Transverse colon (tissue), 4 donors: ENCODE measurements around the gene TAX1BP3. TPM values are rescaled to one million over a fixed set of nuclear protein-coding genes. Genes with fewer than 3 reads are reported as not detected.

Source experiments
- DNase-seq: peaks from one replicate; pipeline ENCODE4 v3.0.0-alpha.2; 2019
- H3K27ac ChIP-seq, 4 donors: fragments of 200-600 bp; sonication (generic); 2 replicates each; pipeline ENCODE4 v1.5.1; 2016 to 2018; ENCODE audit warnings: inconsistent platforms in 4 of 4
- H3K27me3 ChIP-seq: fragments of 200-600 bp; sonication (generic); 2 replicates; pipeline ENCODE4 v1.5.1; 2017; ENCODE audit warnings: inconsistent platforms
- H3K36me3 ChIP-seq, 4 donors: fragments of 200-600 bp; sonication (generic); 2 replicates each; pipeline ENCODE4 v1.5.1; 2017 to 2019; ENCODE audit warnings: inconsistent platforms in 4 of 4
- H3K4me1 ChIP-seq, 4 donors: fragments of 200-600 bp; sonication (generic); 2 replicates each; pipeline ENCODE4 v1.5.1; 2017 to 2020; ENCODE audit warnings: inconsistent platforms in 4 of 4
- H3K4me3 ChIP-seq, 4 donors: fragments of 200-600 bp; sonication (generic); 1 replicate in 1 of 4; 2 replicates in 3 of 4; pipeline versions ENCODE4 v1.5.1 to v1.6.1; 2017 to 2019; ENCODE audit warnings: inconsistent platforms in 4 of 4
- H3K9me3 ChIP-seq, 2 donors: fragments of 200-600 bp; sonication (generic); 2 replicates each; pipeline ENCODE4 v1.5.1; 2017 to 2019; ENCODE audit warnings: inconsistent platforms in 2 of 2
- EP300 ChIP-seq: sonication (generic); formaldehyde crosslinking; IDR thresholded peaks from one replicate; pipeline ENCODE4 v1.6.1; 2017; ENCODE audit warnings: antibody characterized with exemption, low read depth
- POLR2A ChIP-seq: fragments of 450-650 bp; IDR thresholded peaks from one replicate; pipeline ENCODE4 v1.6.1; 2016; ENCODE audit warnings: antibody characterized with exemption, mild to moderate bottlenecking, moderate library complexity
- POLR2AphosphoS5 ChIP-seq, 3 donors: sonication (generic); formaldehyde crosslinking; IDR thresholded peaks; one replicate each; pipeline ENCODE4 v1.6.1; 2016; ENCODE audit warnings: antibody characterized with exemption in 3 of 3
- WGBS, 2 donors: methylation state at CpG; one replicate each; pipeline ENCODE4 v1.1.5; 2018; ENCODE audit warnings: low coverage in 1 of 2; 5-methylcytosine and 5-hydroxymethylcytosine counted together
- in situ Hi-C, 4 donors: fragments of 200-750 bp; cut with MboI; loops; one replicate each; pipeline versions ENCODE4 v1.15.0 to v1.15.1; 2017; ENCODE audit warnings: low sequenced_read_pairs in 3 of 4, low pct_ligation_motif_present in 1 of 4, low pct_unique_long_range_greater_than_20kb in 1 of 4
- intact Hi-C: fragments of 100-400 bp; cut with DNase I; formaldehyde crosslinking; loops from one replicate; pipeline ENCODE4 v1.15.1; 2023; ENCODE audit warnings: low total_unique reads
- total RNA-seq, 4 donors: library from RNA; depleted of rRNA; stranded (reverse); fragments of >200 nt; gene quantifications; one replicate each; pipeline ENCODE4 v1.1.0, GENCODE V29; 2016
- TF ChIP-seq, protein P1 (sequence below), 5 experiments: fragments of 200-600 bp in 3 of 5; fragments of 450-650 bp in 2 of 5; sonication (generic) in 3 of 5; IDR thresholded peaks; 1 replicate in 2 of 5; 2 replicates in 3 of 5; pipeline ENCODE4 v1.5.1; 2016 to 2017; ENCODE audit warnings: antibody characterized with exemption in 5 of 5, inconsistent platforms in 3 of 5, mild to moderate bottlenecking in 2 of 5, moderate library complexity in 1 of 5

Gene TAX1BP3
- total RNA-seq, 4 donors from 2014 or later = 129 to 451 (median 202) TPM

DNA sequence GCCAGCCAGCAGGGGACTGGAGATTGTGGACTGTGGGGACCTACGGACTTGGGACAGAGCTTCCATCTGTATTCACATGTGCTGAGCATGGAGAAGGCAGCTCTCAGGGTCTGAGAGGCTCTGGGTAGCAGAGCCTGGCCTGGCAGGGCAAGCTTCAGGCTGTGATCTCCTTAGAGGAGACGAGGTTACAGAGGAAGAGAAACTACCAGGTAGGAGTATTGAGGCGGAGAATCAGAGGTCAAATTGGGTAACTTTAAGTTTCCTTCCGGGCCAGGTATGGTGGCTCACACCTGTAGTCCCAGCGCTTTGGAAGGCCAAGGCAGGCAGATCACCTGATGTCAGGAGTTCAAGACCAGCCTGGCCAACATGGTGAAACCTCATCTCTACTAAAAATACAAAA, 23.1 kb downstream of the TAX1BP3 start:
- intact Hi-C loops (no loop called here), in situ Hi-C loops (loop anchor here in 3 of 4 donors (25.0 kb wide), 1 partner anchor 608 kb away; no protein-coding TSS in a partner anchor)
- Histone ChIP-seq H3K27me3 (no peaks in the 10 kb centered on the region), H3K4me3 (no peak overlapping the region), H3K4me1 (no peaks in the 10 kb centered on the region), H3K9me3 (no peaks in the 10 kb centered on the region), H3K27ac (no peak overlapping the region), H3K36me3 (no peaks in the 10 kb centered on the region)
- WGBS, 2 donors = 73% methylated on average over 5 of the region's 5 CpGs; no CpG with 5 or more reads in 1 of the 2 donors
- DNase-seq = no peak
- no peak for TF ChIP-seq POLR2AphosphoS5 (IDR thresholded peaks at IDR 0.05)
- TF ChIP-seq EP300 = no peak
- TF ChIP-seq, protein P1, sequence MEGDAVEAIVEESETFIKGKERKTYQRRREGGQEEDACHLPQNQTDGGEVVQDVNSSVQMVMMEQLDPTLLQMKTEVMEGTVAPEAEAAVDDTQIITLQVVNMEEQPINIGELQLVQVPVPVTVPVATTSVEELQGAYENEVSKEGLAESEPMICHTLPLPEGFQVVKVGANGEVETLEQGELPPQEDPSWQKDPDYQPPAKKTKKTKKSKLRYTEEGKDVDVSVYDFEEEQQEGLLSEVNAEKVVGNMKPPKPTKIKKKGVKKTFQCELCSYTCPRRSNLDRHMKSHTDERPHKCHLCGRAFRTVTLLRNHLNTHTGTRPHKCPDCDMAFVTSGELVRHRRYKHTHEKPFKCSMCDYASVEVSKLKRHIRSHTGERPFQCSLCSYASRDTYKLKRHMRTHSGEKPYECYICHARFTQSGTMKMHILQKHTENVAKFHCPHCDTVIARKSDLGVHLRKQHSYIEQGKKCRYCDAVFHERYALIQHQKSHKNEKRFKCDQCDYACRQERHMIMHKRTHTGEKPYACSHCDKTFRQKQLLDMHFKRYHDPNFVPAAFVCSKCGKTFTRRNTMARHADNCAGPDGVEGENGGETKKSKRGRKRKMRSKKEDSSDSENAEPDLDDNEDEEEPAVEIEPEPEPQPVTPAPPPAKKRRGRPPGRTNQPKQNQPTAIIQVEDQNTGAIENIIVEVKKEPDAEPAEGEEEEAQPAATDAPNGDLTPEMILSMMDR (IDR thresholded peaks at IDR 0.05) = no peak
- TF ChIP-seq POLR2A = no peak

DNA sequence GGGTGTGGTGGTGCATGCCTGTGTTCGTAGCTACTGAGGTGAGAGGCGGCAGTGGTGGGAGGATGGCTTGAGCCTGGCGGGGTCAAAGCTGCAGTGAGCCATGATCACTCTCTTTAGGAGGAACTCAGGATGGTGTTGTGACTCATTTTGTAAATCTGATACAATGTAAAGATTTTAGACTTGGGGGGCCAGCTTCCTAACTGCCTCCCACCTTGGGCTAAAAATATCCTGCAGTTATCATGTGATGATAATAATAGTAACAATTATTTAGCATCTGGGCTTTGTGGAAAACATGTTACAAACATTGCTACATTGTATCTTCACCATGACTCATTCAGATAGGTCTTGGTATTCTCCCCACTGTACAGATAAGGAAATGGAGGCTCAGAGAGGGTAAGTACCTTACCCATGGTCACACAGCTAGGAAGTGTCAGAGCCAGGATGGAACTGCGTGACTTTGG, 24.5 kb downstream of the TAX1BP3 start:
- H3K27ac ChIP-seq = no peak overlapping the region
- intact Hi-C loops = no loop called here
- in situ Hi-C loops = loop anchor here in 3 of 4 donors (25.0 kb wide), 1 partner anchor 607 kb away; no protein-coding TSS in a partner anchor

DNA sequence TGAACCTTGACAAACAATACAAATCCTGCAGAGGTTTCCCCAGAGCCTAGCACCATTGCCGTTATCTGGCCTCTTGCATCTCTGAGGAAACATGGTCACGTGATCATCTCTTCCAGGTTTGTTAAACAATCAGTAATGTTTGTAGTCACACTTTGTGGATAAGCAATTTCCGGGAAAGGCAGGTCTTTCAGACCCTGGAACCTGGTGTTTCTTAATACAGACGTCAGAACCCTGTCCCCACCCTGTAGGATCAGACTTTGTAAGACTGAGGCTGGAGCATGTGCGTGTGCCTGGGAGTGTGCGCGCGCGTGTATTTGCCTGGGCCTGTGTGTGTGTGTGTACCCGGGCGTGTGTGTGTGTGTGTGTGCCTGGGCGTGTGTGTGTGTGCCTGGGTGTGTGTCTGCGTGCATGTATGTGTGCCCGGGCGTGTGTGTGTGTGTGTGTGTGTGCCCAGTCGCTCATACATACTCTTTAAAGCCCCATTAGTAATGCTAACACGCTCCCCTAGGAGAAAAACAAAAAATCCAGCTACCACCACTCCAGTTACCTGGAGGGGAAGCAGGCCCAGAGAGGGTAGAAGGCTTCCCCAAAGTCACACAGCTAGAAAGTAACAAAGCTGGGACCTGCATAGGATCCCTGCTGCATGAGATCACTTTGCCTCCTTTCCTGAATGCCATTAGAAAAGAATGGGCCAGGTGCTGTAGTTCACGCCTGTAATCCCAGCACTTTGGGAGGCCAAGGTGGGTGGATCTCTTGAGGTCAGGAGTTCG, 26.5 kb downstream of the TAX1BP3 start:
- Histone ChIP-seq H3K9me3 (no peaks in the 10 kb centered on the region), H3K27me3 (no peaks in the 10 kb centered on the region), H3K36me3 (no peaks in the 10 kb centered on the region), H3K4me1 (peaks cover 7 to 10% (median 9%) of the 10 kb centered on the region in 4 donors), H3K4me3 (no peak overlapping the region), H3K27ac (no peak overlapping the region)
- DNase-seq = no peak
- intact Hi-C loops (no loop called here), in situ Hi-C loops (loop anchor here in 3 of 4 donors (25.0 kb wide), 1 partner anchor 605 kb away; no protein-coding TSS in a partner anchor)
- TF ChIP-seq EP300 (no peak), POLR2AphosphoS5 (IDR thresholded peaks at IDR 0.05) (no peak), POLR2A (no peak)
- TF ChIP-seq, protein P1 (IDR thresholded peaks at IDR 0.05) = no peak
- 88 to 90% methylated on average over 13 to 19 of the region's 19 CpGs for WGBS, 2 donors

More for the DNA sequence above, 24.5 kb downstream of the TAX1BP3 start:
- no peaks in the 10 kb centered on the region for H3K9me3 ChIP-seq
- H3K4me3 ChIP-seq = no peak overlapping the region
- H3K27me3 ChIP-seq = no peaks in the 10 kb centered on the region
- TF ChIP-seq, protein P1 (IDR thresholded peaks at IDR 0.05) = no peak
- TF ChIP-seq EP300 (no peak), POLR2AphosphoS5 (IDR thresholded peaks at IDR 0.05) (no peak), POLR2A (no peak)
- H3K4me1 ChIP-seq = no peaks in the 10 kb centered on the region
- H3K36me3 ChIP-seq = no peaks in the 10 kb centered on the region
- 89 to 95% methylated on average over 4 of the region's 4 CpGs for WGBS, 2 donors
- no peak for DNase-seq

DNA sequence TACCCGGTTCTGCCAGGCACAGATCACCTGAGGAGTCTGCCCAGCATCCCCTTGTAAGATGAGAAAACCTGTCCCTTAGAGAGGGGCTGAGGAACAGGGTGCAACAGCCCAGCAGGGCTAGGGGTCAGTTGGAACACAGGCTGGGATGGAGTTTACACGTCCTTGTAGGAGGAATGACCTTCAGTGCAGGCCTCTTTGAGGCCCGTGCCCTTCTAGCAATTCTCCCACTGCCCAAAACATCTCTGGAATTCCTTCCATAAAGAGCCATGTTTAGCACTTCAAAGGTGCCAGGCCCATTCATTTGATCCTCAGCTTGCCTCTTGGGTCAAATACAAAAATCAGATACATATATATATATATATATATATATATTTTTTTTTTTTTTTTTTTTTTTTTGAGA, 27.4 kb downstream of the TAX1BP3 start:
- in situ Hi-C loops (loop anchor here in 3 of 4 donors (25.0 kb wide), 1 partner anchor 604 kb away; no protein-coding TSS in a partner anchor), intact Hi-C loops (no loop called here)
- no peak for TF ChIP-seq POLR2A
- TF ChIP-seq EP300 = no peak
- TF ChIP-seq, protein P1 (IDR thresholded peaks at IDR 0.05) = no peak
- TF ChIP-seq POLR2AphosphoS5 (IDR thresholded peaks at IDR 0.05) = no peak
- Histone ChIP-seq H3K27ac (no peak overlapping the region), H3K36me3 (no peaks in the 10 kb centered on the region), H3K27me3 (no peaks in the 10 kb centered on the region), H3K9me3 (no peaks in the 10 kb centered on the region), H3K4me1 (peaks cover 7 to 11% (median 9%) of the 10 kb centered on the region in 4 donors), H3K4me3 (no peak overlapping the region)
- no peak for DNase-seq
- WGBS, 2 donors = 85% methylated on average over 3 of the region's 3 CpGs; no CpG with 5 or more reads in 1 of the 2 donors
